Activated naive CD8-positive, alpha-beta T cell treated with anti-CD3 and anti-CD28 coated beads, Interleukin-2, amount 50 U/mL, for 24 hours (primary cell): ENCODE data around the gene CCDC110.

ENCODE experiments used
- ATAC-seq: fragments of 150-1000 bp; cut with Tn5 transposase; one replicate; pipeline ENCODE4 v1.10.0; 2021
- DNase-seq: peaks from one replicate; pipeline ENCODE4 v3.0.0; 2021
- H3K27ac Mint-ChIP-seq: one replicate; pipeline ENCODE4 v1.8.0; 2021; ENCODE audit warnings: mild to moderate bottlenecking, mixed read lengths
- H3K27me3 Mint-ChIP-seq: one replicate; pipeline ENCODE4 v1.8.0; 2021; ENCODE audit warnings: mixed read lengths
- H3K36me3 Mint-ChIP-seq: one replicate; pipeline ENCODE4 v1.8.0; 2021; ENCODE audit warnings: low read depth, mixed read lengths
- H3K4me1 Mint-ChIP-seq: one replicate; pipeline ENCODE4 v1.8.0; 2021; ENCODE audit warnings: mixed read lengths
- H3K4me3 Mint-ChIP-seq: one replicate; pipeline ENCODE4 v1.8.0; 2021; ENCODE audit warnings: mild to moderate bottlenecking, moderate library complexity, mixed read lengths
- H3K9me3 Mint-ChIP-seq: one replicate; pipeline ENCODE4 v1.8.0; 2021; ENCODE audit warnings: mixed read lengths

Gene CCDC110

GRCh38 chr4:185500576-185500975 is 29.0 kb upstream of the CCDC110 start:
- Mint-ChIP-seq H3K9me3 (peaks cover 7% of the 10 kb centered on the region), H3K4me1 (no peaks in the 10 kb centered on the region), H3K27me3 (peaks cover 15% of the 10 kb centered on the region), H3K36me3 (no peaks in the 10 kb centered on the region), H3K4me3 (no peak overlapping the region), H3K27ac (no peak overlapping the region)
- no peak for DNase-seq
- ATAC-seq, result no peak

DNA sequence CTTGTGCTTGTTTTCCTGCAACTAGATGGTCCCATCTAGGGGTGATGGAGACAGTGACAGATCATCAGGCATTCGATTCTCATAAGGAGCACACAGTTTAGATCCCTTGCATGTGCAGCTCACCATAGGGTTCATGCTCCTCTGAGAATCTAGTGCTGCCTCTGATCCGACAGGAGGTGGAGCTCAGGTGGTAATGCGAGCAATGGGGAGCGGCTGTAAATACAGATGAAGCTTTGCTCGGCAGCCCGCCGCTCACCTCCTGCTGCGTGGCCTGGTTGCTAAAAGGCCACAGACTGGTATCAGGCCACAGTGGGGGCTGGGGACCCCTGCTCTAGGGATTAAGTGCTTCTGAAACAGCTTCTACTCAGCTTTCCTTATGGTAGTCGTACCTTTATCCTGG is 28.5 kb upstream of the CCDC110 start:
- DNase-seq, result no peak
- H3K4me1 Mint-ChIP-seq, result no peaks in the 10 kb centered on the region
- ATAC-seq, result no peak
- no peak overlapping the region for H3K27ac Mint-ChIP-seq
- no peaks in the 10 kb centered on the region for H3K36me3 Mint-ChIP-seq
- no peak overlapping the region for H3K4me3 Mint-ChIP-seq
- H3K27me3 Mint-ChIP-seq, result peaks cover 14% of the 10 kb centered on the region
- peaks cover 7% of the 10 kb centered on the region for H3K9me3 Mint-ChIP-seq

DNA sequence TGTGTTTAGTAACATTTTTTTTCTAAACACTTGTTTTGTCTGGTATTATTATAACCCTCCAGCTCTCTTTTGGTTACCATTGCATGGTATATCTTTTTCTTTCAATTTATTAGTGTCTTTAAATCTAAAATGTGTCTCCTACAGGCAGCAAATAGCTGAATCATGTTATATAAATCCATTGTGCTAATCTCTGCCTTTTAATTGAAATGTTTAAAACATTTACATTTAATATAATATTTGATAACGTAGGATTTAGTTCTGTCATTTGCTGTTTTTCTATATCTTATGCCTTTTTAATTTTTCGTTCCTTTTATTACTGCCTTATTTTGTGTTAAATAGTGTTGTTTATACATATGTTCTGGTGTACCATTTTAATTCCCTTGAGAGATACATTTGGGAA is 17.1 kb upstream of the CCDC110 start:
- Mint-ChIP-seq H3K27ac (no peak overlapping the region), H3K27me3 (peaks cover 35% of the 10 kb centered on the region), H3K36me3 (no peaks in the 10 kb centered on the region), H3K9me3 (peaks cover 25% of the 10 kb centered on the region), H3K4me3 (no peak overlapping the region), H3K4me1 (no peaks in the 10 kb centered on the region)
- DNase-seq, result no peak
- ATAC-seq, result no peak

DNA sequence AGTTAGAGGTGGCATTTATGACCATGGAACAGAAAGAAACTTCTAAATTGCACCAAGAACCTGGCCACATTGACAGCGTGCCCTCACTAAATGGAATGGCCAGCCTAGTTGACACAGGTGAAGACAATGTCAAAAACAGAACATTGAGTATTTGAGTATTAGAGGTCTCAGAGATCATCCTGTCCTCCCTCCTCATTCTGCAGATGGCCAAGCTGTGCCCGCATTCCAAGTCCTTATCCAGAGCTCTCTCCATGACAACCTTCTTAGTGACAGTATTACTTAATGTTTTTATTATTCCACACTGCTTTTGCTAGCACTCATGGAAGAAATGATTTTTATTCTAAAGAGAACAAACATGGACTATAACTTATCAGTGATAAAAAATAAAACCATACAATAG is 9.9 kb upstream of the CCDC110 start:
- H3K9me3 Mint-ChIP-seq, result peaks cover 3% of the 10 kb centered on the region
- peaks cover 29% of the 10 kb centered on the region for H3K27me3 Mint-ChIP-seq
- H3K4me1 Mint-ChIP-seq, result peaks cover 3% of the 10 kb centered on the region
- no peak overlapping the region for H3K27ac Mint-ChIP-seq
- no peak overlapping the region for H3K4me3 Mint-ChIP-seq
- DNase-seq (no peak), ATAC-seq (no peak)
- H3K36me3 Mint-ChIP-seq, result no peaks in the 10 kb centered on the region

GRCh38 chr4:185480016-185480732 is 8.6 kb upstream of the CCDC110 start:
- Mint-ChIP-seq H3K36me3 (no peaks in the 10 kb centered on the region), H3K4me3 (no peak overlapping the region), H3K27ac (no peak overlapping the region), H3K27me3 (peaks cover 22% of the 10 kb centered on the region), H3K9me3 (no peaks in the 10 kb centered on the region), H3K4me1 (peaks cover 3% of the 10 kb centered on the region)
- no peak for DNase-seq
- no peak for ATAC-seq

GRCh38 chr4:185479507-185479971 is 8.0 kb upstream of the CCDC110 start:
- no peaks in the 10 kb centered on the region for H3K9me3 Mint-ChIP-seq
- H3K27me3 Mint-ChIP-seq, result peaks cover 19% of the 10 kb centered on the region
- ATAC-seq, result peak; percentile 61
- H3K4me1 Mint-ChIP-seq, result peaks cover 3% of the 10 kb centered on the region
- H3K27ac Mint-ChIP-seq, result no peak overlapping the region
- no peak for DNase-seq
- H3K4me3 Mint-ChIP-seq, result no peak overlapping the region
- no peaks in the 10 kb centered on the region for H3K36me3 Mint-ChIP-seq

DNA sequence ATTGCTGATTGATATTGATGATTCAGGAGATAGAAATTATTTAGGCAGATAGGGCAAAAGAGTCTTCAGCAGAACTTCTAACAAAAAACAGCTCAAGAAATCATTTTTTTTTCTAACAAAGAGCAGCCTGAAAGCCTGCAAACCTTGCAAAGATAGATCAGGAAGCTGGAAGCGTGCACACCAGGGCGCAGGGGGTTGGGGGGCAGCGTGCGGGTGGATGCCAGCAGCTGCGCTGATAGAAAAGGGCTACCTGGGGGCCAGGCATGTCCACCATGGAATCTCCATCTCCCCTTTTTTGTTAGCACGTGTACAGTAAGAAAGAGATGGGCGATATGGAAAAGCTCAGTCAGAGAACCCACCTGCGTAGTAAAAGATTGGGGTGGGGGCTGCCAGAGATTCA is 1.7 kb upstream of the CCDC110 start:
- no peak for DNase-seq
- no peaks in the 10 kb centered on the region for H3K9me3 Mint-ChIP-seq
- H3K27me3 Mint-ChIP-seq, result peaks cover 20% of the 10 kb centered on the region
- no peak overlapping the region for H3K4me3 Mint-ChIP-seq
- ATAC-seq, result no peak
- H3K27ac Mint-ChIP-seq, result no peak overlapping the region
- H3K4me1 Mint-ChIP-seq, result peaks cover 9% of the 10 kb centered on the region
- no peaks in the 10 kb centered on the region for H3K36me3 Mint-ChIP-seq

DNA sequence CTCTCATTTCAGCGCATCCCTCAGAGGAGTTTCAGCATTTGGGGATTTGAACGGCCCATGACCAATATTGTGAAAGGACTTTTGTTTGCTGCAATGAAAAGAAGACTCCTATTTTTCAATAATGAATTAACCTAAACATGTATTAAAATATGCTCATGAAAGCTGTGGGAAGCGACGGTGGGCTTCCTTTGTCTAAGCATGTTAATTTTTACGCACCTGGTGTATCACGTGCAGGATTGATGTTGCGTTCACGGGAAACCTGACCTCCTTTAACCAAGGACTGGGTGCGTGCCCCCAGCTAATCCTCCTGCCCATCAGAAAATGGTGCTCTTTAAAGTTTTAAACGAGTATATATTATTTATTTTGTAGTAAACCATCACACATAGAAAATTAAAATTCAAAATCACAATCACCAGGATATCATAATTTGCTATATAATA is 590 bp upstream of the CCDC110 start:
- Mint-ChIP-seq H3K27ac (no peak overlapping the region), H3K27me3 (peaks cover 23% of the 10 kb centered on the region)

GRCh38 chr4:185470501-185471195 is 885 bp downstream of the CCDC110 start:
- Mint-ChIP-seq H3K4me3 (peak overlapping the region; percentile 70), H3K27me3 (peaks cover 19% of the 10 kb centered on the region), H3K36me3 (no peaks in the 10 kb centered on the region), H3K9me3 (no peaks in the 10 kb centered on the region), H3K27ac (no peak overlapping the region), H3K4me1 (peaks cover 9% of the 10 kb centered on the region)
- DNase-seq, result peak; percentile 17
- peak; percentile 4 for ATAC-seq

More for the DNA sequence above, 590 bp upstream of the CCDC110 start:
- DNase-seq (no peak), ATAC-seq (no peak)
- no peaks in the 10 kb centered on the region for H3K9me3 Mint-ChIP-seq
- no peaks in the 10 kb centered on the region for H3K36me3 Mint-ChIP-seq
- H3K4me1 Mint-ChIP-seq, result peaks cover 9% of the 10 kb centered on the region
- peak overlapping the region; percentile 86 for H3K4me3 Mint-ChIP-seq

- DNase-seq (no peak), ATAC-seq (no peak)
- Mint-ChIP-seq H3K27ac (no peak overlapping the region), H3K4me3 (no peak overlapping the region), H3K4me1 (peaks cover 9% of the 10 kb centered on the region), H3K27me3 (peaks cover 19% of the 10 kb centered on the region), H3K36me3 (no peaks in the 10 kb centered on the region), H3K9me3 (no peaks in the 10 kb centered on the region)
Observed at GRCh38 chr4:185469580-185470154, 1.9 kb downstream of the CCDC110 start.

- Mint-ChIP-seq H3K9me3 (no peaks in the 10 kb centered on the region), H3K4me1 (peaks cover 9% of the 10 kb centered on the region), H3K4me3 (no peak overlapping the region), H3K27me3 (peaks cover 19% of the 10 kb centered on the region), H3K27ac (no peak overlapping the region), H3K36me3 (no peaks in the 10 kb centered on the region)
- ATAC-seq, result no peak
- DNase-seq, result no peak
Observed at GRCh38 chr4:185468999-185469398, 2.5 kb downstream of the CCDC110 start.

- DNase-seq, result no peak
- no peak overlapping the region for H3K27ac Mint-ChIP-seq
- peaks cover 9% of the 10 kb centered on the region for H3K4me1 Mint-ChIP-seq
- no peak for ATAC-seq
- no peak overlapping the region for H3K4me3 Mint-ChIP-seq
- no peaks in the 10 kb centered on the region for H3K36me3 Mint-ChIP-seq
- no peaks in the 10 kb centered on the region for H3K9me3 Mint-ChIP-seq
- peaks cover 19% of the 10 kb centered on the region for H3K27me3 Mint-ChIP-seq
Observed at GRCh38 chr4:185467991-185468390, 3.5 kb downstream of the CCDC110 start.

GRCh38 chr4:185467101-185467500 is 4.4 kb downstream of the CCDC110 start:
- Mint-ChIP-seq H3K27me3 (peaks cover 19% of the 10 kb centered on the region), H3K9me3 (no peaks in the 10 kb centered on the region), H3K36me3 (no peaks in the 10 kb centered on the region), H3K4me1 (peaks cover 9% of the 10 kb centered on the region), H3K4me3 (no peak overlapping the region), H3K27ac (no peak overlapping the region)
- ATAC-seq (no peak), DNase-seq (no peak)

DNA sequence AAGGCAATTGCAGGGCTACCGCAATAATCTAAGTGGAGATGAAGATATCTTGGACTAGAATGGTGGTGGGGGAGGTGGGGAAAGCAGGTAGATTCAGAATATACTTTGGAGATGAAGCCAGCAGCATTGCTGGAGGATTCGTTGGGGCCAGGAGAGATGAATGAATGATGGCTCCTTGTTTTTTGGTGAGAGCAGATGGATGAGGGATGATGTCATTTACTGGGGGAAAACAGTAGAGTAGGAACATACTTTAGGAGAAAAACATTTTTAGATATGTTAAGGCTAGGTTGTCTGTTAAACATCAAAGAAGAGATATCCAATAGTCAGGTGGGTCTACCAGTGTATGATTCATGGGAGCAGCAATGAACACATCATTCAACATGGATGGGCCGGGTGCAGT is 5.8 kb downstream of the CCDC110 start:
- Mint-ChIP-seq H3K36me3 (no peaks in the 10 kb centered on the region), H3K27me3 (peaks cover 17% of the 10 kb centered on the region), H3K27ac (no peak overlapping the region), H3K4me1 (peaks cover 4% of the 10 kb centered on the region), H3K4me3 (no peak overlapping the region), H3K9me3 (no peaks in the 10 kb centered on the region)
- ATAC-seq, result no peak
- DNase-seq, result no peak

DNA sequence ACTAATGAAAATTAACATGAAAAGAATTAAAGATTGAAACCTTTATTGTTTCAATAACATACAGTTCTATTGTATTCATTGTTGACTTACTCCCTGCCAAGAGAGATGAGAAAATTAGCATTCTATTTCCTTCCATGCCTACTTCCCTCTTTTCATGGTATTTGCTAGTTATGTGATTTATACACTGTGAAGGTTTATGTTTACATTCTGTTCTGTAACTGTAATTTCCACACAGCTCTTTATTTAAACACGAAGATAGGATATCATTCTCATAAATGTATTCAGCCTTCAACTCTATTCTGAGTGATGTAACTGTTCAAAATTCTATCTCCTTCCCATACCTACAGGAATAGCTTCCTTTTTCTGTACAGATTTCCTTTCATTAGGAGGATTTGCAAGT is 6.6 kb downstream of the CCDC110 start:
- peaks cover 18% of the 10 kb centered on the region for H3K27me3 Mint-ChIP-seq

More for the DNA sequence above, 6.6 kb downstream of the CCDC110 start:
- H3K4me3 Mint-ChIP-seq, result no peak overlapping the region
- ATAC-seq, result no peak
- H3K4me1 Mint-ChIP-seq, result no peaks in the 10 kb centered on the region
- no peak for DNase-seq
- no peaks in the 10 kb centered on the region for H3K9me3 Mint-ChIP-seq
- no peaks in the 10 kb centered on the region for H3K36me3 Mint-ChIP-seq
- H3K27ac Mint-ChIP-seq, result no peak overlapping the region
